Panc1 (cell line): ENCODE measurements around the gene TEX51. TPM values are rescaled to one million over a fixed set of nuclear protein-coding genes. Genes with fewer than 3 reads are reported as not detected.

ENCODE experiments used
- ATAC-seq: fragments of 200-7000 bp; cut with Tn5 transposase; 2 replicates; pipeline ENCODE4 v1.9.1; 2020; ENCODE audit warnings: mild to moderate bottlenecking, moderate library complexity
- BruUV-seq: library from RNA; stranded (reverse); fragments of 400-500 nt; replicated peaks from 2 replicates; lab custom pipeline; 2021; lab: Mats Ljungman, UMichigan
- CTCF ChIA-PET: fragments of 300-600 bp; sonication (Branson Sonifier 250); formaldehyde crosslinking; loops from one replicate; lab custom pipeline; 2022; ENCODE audit warnings: antibody characterized with exemption; lab: Charles Lee
- POLR2A ChIA-PET: fragments of 300-600 bp; sonication (Branson Sonifier 250); formaldehyde crosslinking; loops from one replicate; lab custom pipeline; 2022; ENCODE audit warnings: antibody characterized with exemption; lab: Charles Lee
- DNase-seq: peaks from one replicate; pipeline ENCODE4 v3.0.0-alpha.2; 2010; ENCODE audit warnings: low read depth, low spot score
- H3K27ac ChIP-seq: 2 replicates; pipeline ENCODE4 v1.5.1; 2011; ENCODE audit warnings: mild to moderate bottlenecking, low read length, inconsistent platforms
- H3K27me3 ChIP-seq: fragments of 200-500 bp; sonication (Bioruptor generic); 2 replicates; pipeline ENCODE4 v1.6.0; 2014; ENCODE audit warnings: low read length, inconsistent platforms; ENCODE audit not compliant: control insufficient read depth, insufficient read depth
- H3K36me3 ChIP-seq: fragments of 200-500 bp; sonication (Bioruptor generic); 2 replicates; pipeline ENCODE4 v1.5.1; 2014; ENCODE audit warnings: inconsistent platforms, mild to moderate bottlenecking, low read length, moderate library complexity; ENCODE audit not compliant: control insufficient read depth, insufficient read depth
- H3K4me1 ChIP-seq: 2 replicates; pipeline ENCODE4 v1.5.1; 2011; ENCODE audit warnings: inconsistent platforms, mild to moderate bottlenecking, low read length, moderate library complexity; ENCODE audit not compliant: control insufficient read depth, insufficient read depth
- H3K4me3 ChIP-seq, 2 experiments: 2 replicates each; pipeline ENCODE4 v1.5.1; 2011 to 2012; ENCODE audit warnings: low read depth in 2 of 2, low read length in 2 of 2, mild to moderate bottlenecking in 2 of 2, inconsistent platforms in 1 of 2, moderate library complexity in 1 of 2
- H3K9me3 ChIP-seq: fragments of 200-500 bp; sonication (Bioruptor generic); 2 replicates; pipeline ENCODE4 v1.5.1; 2014; ENCODE audit warnings: low read depth, mild to moderate bottlenecking, inconsistent platforms, low read length, moderate library complexity; ENCODE audit not compliant: control insufficient read depth, insufficient read depth
- POLR2AphosphoS5 ChIP-seq: IDR thresholded peaks from 2 replicates; pipeline ENCODE4 v1.6.1; 2012; ENCODE audit warnings: mild to moderate bottlenecking, low read depth, low read length, moderate library complexity
- REST ChIP-seq, 2 experiments: IDR thresholded peaks; 2 replicates each; pipeline ENCODE4 v1.6.1; 2011 to 2012; ENCODE audit warnings: low read depth in 2 of 2, control low read depth in 1 of 2, low read length in 1 of 2, mild to moderate bottlenecking in 1 of 2, moderate library complexity in 1 of 2; ENCODE audit not compliant: insufficient read depth in 1 of 2
- SIN3A ChIP-seq: IDR thresholded peaks from 2 replicates; pipeline ENCODE4 v1.6.1; 2012; ENCODE audit warnings: low read depth, mild to moderate bottlenecking, low read length, moderate library complexity, borderline replicate concordance; ENCODE audit not compliant: insufficient read depth
- TCF7L2 ChIP-seq: IDR thresholded peaks from 2 replicates; pipeline ENCODE4 v1.6.1; 2011; ENCODE audit warnings: mild to moderate bottlenecking, low read depth, low read length, inconsistent platforms
- in situ Hi-C: cut with HindIII; loops from 2 replicates; pipeline ENCODE4 v1.10.0; 2016; ENCODE audit warnings: low sequenced_read_pairs, low pct_unique_long_range_greater_than_20kb
- intact Hi-C: fragments of 100-400 bp; cut with micrococcal nuclease; formaldehyde crosslinking; loops from one replicate; pipeline ENCODE4 v1.10.0; 2022; ENCODE audit not compliant: unreplicated experiment
- total RNA-seq: library from RNA; stranded (reverse); gene quantifications from one replicate; pipeline ENCODE4 v1.2.1, GENCODE V29; 2021; ENCODE audit not compliant: unreplicated experiment
- TF ChIP-seq, protein P1 (sequence below): fragments of 450-650 bp; IDR thresholded peaks from 2 replicates; pipeline ENCODE4 v1.5.1; 2017; ENCODE audit warnings: mild to moderate bottlenecking

The TEX51 gene
- total RNA-seq, 1 experiment from 2014 or later = not detected

GRCh38 chr2:126858991-126859390, 39.7 kb upstream of the TEX51 start:
- Histone ChIP-seq H3K9me3 (no peaks in the 10 kb centered on the region), H3K27me3 (no peaks in the 10 kb centered on the region; the same call in 1 of the 2 replicates), H3K4me3 (no peak overlapping the region), H3K4me1 (no peaks in the 10 kb centered on the region), H3K36me3 (no peaks in the 10 kb centered on the region), H3K27ac (no peak overlapping the region)
- ChIA-PET POLR2A (no interaction called here), CTCF (no interaction called here)
- intact Hi-C loops (no loop called here), in situ Hi-C loops (no loop called here)
- ATAC-seq = no peak
- TF ChIP-seq SIN3A (no peak), TCF7L2 (no peak), POLR2AphosphoS5 (no peak), REST (IDR thresholded peaks at IDR 0.05; ENCODE audit: insufficient read depth in 1 of 2, low read depth in 2 of 2, low read length in 1 of 2) (no peak)
- TF ChIP-seq, protein P1, sequence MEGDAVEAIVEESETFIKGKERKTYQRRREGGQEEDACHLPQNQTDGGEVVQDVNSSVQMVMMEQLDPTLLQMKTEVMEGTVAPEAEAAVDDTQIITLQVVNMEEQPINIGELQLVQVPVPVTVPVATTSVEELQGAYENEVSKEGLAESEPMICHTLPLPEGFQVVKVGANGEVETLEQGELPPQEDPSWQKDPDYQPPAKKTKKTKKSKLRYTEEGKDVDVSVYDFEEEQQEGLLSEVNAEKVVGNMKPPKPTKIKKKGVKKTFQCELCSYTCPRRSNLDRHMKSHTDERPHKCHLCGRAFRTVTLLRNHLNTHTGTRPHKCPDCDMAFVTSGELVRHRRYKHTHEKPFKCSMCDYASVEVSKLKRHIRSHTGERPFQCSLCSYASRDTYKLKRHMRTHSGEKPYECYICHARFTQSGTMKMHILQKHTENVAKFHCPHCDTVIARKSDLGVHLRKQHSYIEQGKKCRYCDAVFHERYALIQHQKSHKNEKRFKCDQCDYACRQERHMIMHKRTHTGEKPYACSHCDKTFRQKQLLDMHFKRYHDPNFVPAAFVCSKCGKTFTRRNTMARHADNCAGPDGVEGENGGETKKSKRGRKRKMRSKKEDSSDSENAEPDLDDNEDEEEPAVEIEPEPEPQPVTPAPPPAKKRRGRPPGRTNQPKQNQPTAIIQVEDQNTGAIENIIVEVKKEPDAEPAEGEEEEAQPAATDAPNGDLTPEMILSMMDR = no peak
- BruUV-seq = no TSS peak
- DNase-seq = no peak

- CTCF ChIA-PET = no interaction called here
- in situ Hi-C loops (no loop called here), intact Hi-C loops (no loop called here)
- H3K27me3 ChIP-seq = peaks cover 3% of the 10 kb centered on the region; the same call in 1 of the 2 replicates
- H3K9me3 ChIP-seq = no peaks in the 10 kb centered on the region
- no peak overlapping the region for H3K4me3 ChIP-seq
- H3K4me1 ChIP-seq = no peaks in the 10 kb centered on the region
- ATAC-seq (no peak), DNase-seq (no peak)
- no peaks in the 10 kb centered on the region for H3K36me3 ChIP-seq
- POLR2A ChIA-PET = no interaction called here
- BruUV-seq = no TSS peak
- no peak for TF ChIP-seq SIN3A
- TF ChIP-seq REST (IDR thresholded peaks at IDR 0.05; ENCODE audit: insufficient read depth in 1 of 2, low read depth in 2 of 2, low read length in 1 of 2) = no peak
- TF ChIP-seq POLR2AphosphoS5 = no peak
- no peak for TF ChIP-seq TCF7L2
- TF ChIP-seq, protein P1 = no peak
- no peak overlapping the region for H3K27ac ChIP-seq
Observed at GRCh38 chr2:126859631-126860030, 39.1 kb upstream of the TEX51 start.
